DOHH2 (cell line): ENCODE data around the gene PGM2.

ENCODE experiments used
- H3F3A ChIP-seq: fragments of 200-600 bp; sonication (generic), shearing (Covaris generic); 2 replicates; pipeline ENCODE4 v1.6.0; 2016; ENCODE audit warnings: antibody characterized with exemption, mild to moderate bottlenecking; ENCODE audit not compliant: control insufficient read depth, insufficient read depth
- H3K27ac ChIP-seq: fragments of 200-600 bp; sonication (generic); 2 replicates; pipeline ENCODE4 v1.5.1; 2014; ENCODE audit warnings: low read depth, mild to moderate bottlenecking, low read length, moderate library complexity
- H3K27me3 ChIP-seq: fragments of 200-600 bp; sonication (generic); 2 replicates; pipeline ENCODE4 v1.6.1; 2014; ENCODE audit warnings: mild to moderate bottlenecking, low read length, mixed read lengths; ENCODE audit not compliant: control insufficient read depth
- H3K36me3 ChIP-seq: fragments of 200-600 bp; sonication (generic); 2 replicates; pipeline ENCODE4 v1.6.1; 2014; ENCODE audit warnings: mild to moderate bottlenecking, low read length, moderate library complexity, mixed read lengths; ENCODE audit not compliant: control insufficient read depth
- H3K4me1 ChIP-seq: fragments of 200-600 bp; sonication (generic); 2 replicates; pipeline ENCODE4 v1.6.1; 2014; ENCODE audit warnings: mild to moderate bottlenecking, low read length, mixed read lengths; ENCODE audit not compliant: control insufficient read depth
- H3K4me2 ChIP-seq: fragments of 200-600 bp; sonication (generic); 2 replicates; pipeline ENCODE4 v1.6.0; 2014; ENCODE audit warnings: mild to moderate bottlenecking, low read length, moderate library complexity
- H3K4me3 ChIP-seq: fragments of 200-600 bp; sonication (generic); 2 replicates; pipeline ENCODE4 v1.5.1; 2014; ENCODE audit warnings: mild to moderate bottlenecking, low read length, mixed read lengths
- H3K79me2 ChIP-seq: fragments of 200-600 bp; sonication (generic); 2 replicates; pipeline ENCODE4 v1.6.1; 2014; ENCODE audit warnings: mild to moderate bottlenecking, low read length, mixed read lengths; ENCODE audit not compliant: control insufficient read depth
- H3K9me2 ChIP-seq: fragments of 200-600 bp; sonication (generic); replicated peaks from 2 replicates; pipeline ENCODE4 v1.6.1; 2014; ENCODE audit warnings: mild to moderate bottlenecking, low read length, mixed read lengths; ENCODE audit not compliant: control insufficient read depth
- H3K9me3 ChIP-seq: fragments of 200-600 bp; sonication (generic); 2 replicates; pipeline ENCODE4 v1.6.1; 2014; ENCODE audit warnings: antibody characterized with exemption, low read length, mixed read lengths; ENCODE audit not compliant: control insufficient read depth, insufficient read depth
- H4K20me1 ChIP-seq: fragments of 200-600 bp; sonication (generic); 2 replicates; pipeline ENCODE4 v1.6.0; 2014; ENCODE audit warnings: low read depth, mild to moderate bottlenecking, antibody characterized with exemption, low read length, moderate library complexity; ENCODE audit not compliant: control insufficient read depth, insufficient read depth
- CTCF ChIP-seq: fragments of 200-600 bp; sonication (generic); IDR thresholded peaks from one replicate; pipeline ENCODE4 v1.5.1; 2014; ENCODE audit warnings: antibody characterized with exemption, mild to moderate bottlenecking, low read depth, low read length; ENCODE audit not compliant: poor library complexity, severe bottlenecking
- EZH2phosphoT487 ChIP-seq: fragments of 200-600 bp; sonication (generic); IDR thresholded peaks from 2 replicates; pipeline ENCODE4 v1.6.1; 2017; ENCODE audit warnings: borderline replicate concordance, mild to moderate bottlenecking, antibody characterized with exemption, low read length, moderate library complexity, mixed read lengths

PGM2 gene

GRCh38 chr4:37805091-37805490 is 21.4 kb upstream of the PGM2 start:
- Histone ChIP-seq H3K4me2 (no peak overlapping the region), H3K4me1 (peaks cover 9% of the 10 kb centered on the region; the same call in 1 of the 2 replicates), H3K27ac (no peak overlapping the region), H3F3A (no peaks in the 10 kb centered on the region), H3K27me3 (no peaks in the 10 kb centered on the region), H3K79me2 (no peaks in the 10 kb centered on the region), H4K20me1 (no peaks in the 10 kb centered on the region), H3K4me3 (no peak overlapping the region), H3K36me3 (no peaks in the 10 kb centered on the region), H3K9me3 (no peaks in the 10 kb centered on the region), H3K9me2 (no peaks in the 10 kb centered on the region)
- TF ChIP-seq EZH2phosphoT487 (no peak), CTCF (no peak)

- Histone ChIP-seq H3F3A (no peaks in the 10 kb centered on the region), H3K9me3 (no peaks in the 10 kb centered on the region), H3K9me2 (no peaks in the 10 kb centered on the region), H4K20me1 (no peaks in the 10 kb centered on the region), H3K27ac (no peak overlapping the region), H3K4me1 (no peaks in the 10 kb centered on the region), H3K4me2 (no peak overlapping the region), H3K36me3 (no peaks in the 10 kb centered on the region), H3K27me3 (peaks cover 7% of the 10 kb centered on the region), H3K79me2 (no peaks in the 10 kb centered on the region), H3K4me3 (no peak overlapping the region)
- TF ChIP-seq CTCF (no peak), EZH2phosphoT487 (no peak)
Observed at GRCh38 chr4:37812713-37813112, 13.8 kb upstream of the PGM2 start.

- H3F3A ChIP-seq, result no peaks in the 10 kb centered on the region
- H3K9me3 ChIP-seq, result no peaks in the 10 kb centered on the region
- H3K36me3 ChIP-seq, result no peaks in the 10 kb centered on the region
- no peaks in the 10 kb centered on the region for H3K79me2 ChIP-seq
- no peaks in the 10 kb centered on the region for H4K20me1 ChIP-seq
- peaks cover 7% of the 10 kb centered on the region for H3K27me3 ChIP-seq
- no peak for TF ChIP-seq EZH2phosphoT487
- TF ChIP-seq CTCF, result no peak
- no peak overlapping the region for H3K4me2 ChIP-seq
- H3K9me2 ChIP-seq, result no peaks in the 10 kb centered on the region
- H3K27ac ChIP-seq, result no peak overlapping the region
- H3K4me3 ChIP-seq, result no peak overlapping the region
- H3K4me1 ChIP-seq, result no peaks in the 10 kb centered on the region
Observed at GRCh38 chr4:37815591-37815990, 10.9 kb upstream of the PGM2 start.

GRCh38 chr4:37816006-37816405 is 10.5 kb upstream of the PGM2 start:
- Histone ChIP-seq H3K27ac (no peak overlapping the region), H3K79me2 (no peaks in the 10 kb centered on the region), H3F3A (no peaks in the 10 kb centered on the region), H3K4me3 (no peak overlapping the region), H3K4me1 (no peaks in the 10 kb centered on the region), H4K20me1 (no peaks in the 10 kb centered on the region), H3K4me2 (no peak overlapping the region), H3K9me2 (no peaks in the 10 kb centered on the region), H3K27me3 (peaks cover 7% of the 10 kb centered on the region), H3K36me3 (no peaks in the 10 kb centered on the region), H3K9me3 (no peaks in the 10 kb centered on the region)
- no peak for TF ChIP-seq EZH2phosphoT487
- TF ChIP-seq CTCF, result no peak
